Muscle of back (tissue), 13 donors: ENCODE results near the gene TRAPPC11. TPM values are rescaled to one million over a fixed set of nuclear protein-coding genes. Genes with fewer than 3 reads are reported as not detected.
"Not testable (repeated sequence)": the region's sequence is repeated elsewhere in the genome, so short reads cannot be mapped to it uniquely, and the experiment has no call there.

ENCODE experiments used
- DNase-seq, 3 donors: peaks; one replicate each; pipeline versions ENCODE4 v3.0.0 to v3.0.0-alpha.2; 2013
- long read RNA-seq, 9 donors: transcript quantifications; one replicate each; lab custom pipeline, GENCODE V29; 2026
- polyA plus RNA-seq, 10 donors: library from polyadenylated mRNA; unstranded; fragments of 120-200 nt; gene quantifications; one replicate each; pipeline ENCODE4 v1.2.1, GENCODE V29; 2013; ENCODE audit not compliant: insufficient read length in 10 of 10

TRAPPC11 gene
- 10 to 100 TPM; 18.3 to 36.8 (median 26.2) TPM for polyA plus RNA-seq
- long read RNA-seq, donor 1, full-length matches to known transcripts: 1 of 1 reads
- long read RNA-seq, donor 1, partial matches to known transcripts: 0 of 1 reads
- long read RNA-seq, donor 1, other reads (novel, unspliced or antisense): 0 of 1 reads
- long read RNA-seq, donor 2: 0 reads
- long read RNA-seq, donor 3: 0 reads
- long read RNA-seq, donor 4, full-length matches to known transcripts: 2 of 2 reads
- long read RNA-seq, donor 4, partial matches to known transcripts: 0 of 2 reads
- long read RNA-seq, donor 4, other reads (novel, unspliced or antisense): 0 of 2 reads
- long read RNA-seq, donor 5, full-length matches to known transcripts: 3 of 3 reads
- long read RNA-seq, donor 5, partial matches to known transcripts: 0 of 3 reads
- long read RNA-seq, donor 5, other reads (novel, unspliced or antisense): 0 of 3 reads
- long read RNA-seq, donor 6, full-length matches to known transcripts: 3 of 3 reads
- long read RNA-seq, donor 6, partial matches to known transcripts: 0 of 3 reads
- long read RNA-seq, donor 6, other reads (novel, unspliced or antisense): 0 of 3 reads
- long read RNA-seq, donor 7, partial matches to known transcripts: 5 of 5 reads
- long read RNA-seq, donor 7, other reads (novel, unspliced or antisense): 0 of 5 reads
- long read RNA-seq, donor 8, full-length matches to known transcripts: 1 of 1 reads
- long read RNA-seq, donor 8, partial matches to known transcripts: 0 of 1 reads
- long read RNA-seq, donor 8, other reads (novel, unspliced or antisense): 0 of 1 reads
- long read RNA-seq, donor 9: 0 reads

GRCh38 chr4:183659029-183659871 lies at the start of gene TRAPPC11, which contains the start of gene RWDD4:
TSS of gene TRAPPC11 (plus strand) at chr4:183659293. CDS start at chr4:183663868, 4,575 bp downstream.
TSS of gene RWDD4 (minus strand) at chr4:183659185. CDS start at chr4:183658952, 233 bp downstream.
- DNase-seq: peak; percentile 99 to 100 (median 99)

GRCh38 chr4:183610033-183610432 lies 49.1 kb upstream of the TRAPPC11 start:
- DNase-seq: no peak

GRCh38 chr4:183610613-183611012 lies 48.5 kb upstream of the TRAPPC11 start:
- no peak for DNase-seq

GRCh38 chr4:183611210-183611830 lies 47.8 kb upstream of the TRAPPC11 start:
- DNase-seq: no peak

- DNase-seq: no peak
Observed at GRCh38 chr4:183612329-183613250, 46.5 kb upstream of the TRAPPC11 start.

- no peak for DNase-seq
Observed at GRCh38 chr4:183617075-183617474, 42.0 kb upstream of the TRAPPC11 start.

- DNase-seq: peak in 1 of 3 donors; percentile 35
Observed at GRCh38 chr4:183618681-183619080, 40.4 kb upstream of the TRAPPC11 start.

GRCh38 chr4:183620421-183620820 lies 38.7 kb upstream of the TRAPPC11 start:
- no peak for DNase-seq

GRCh38 chr4:183621875-183622274 lies 37.2 kb upstream of the TRAPPC11 start:
- DNase-seq: no peak

- no peak for DNase-seq
Observed at GRCh38 chr4:183624548-183624947, 34.5 kb upstream of the TRAPPC11 start.

GRCh38 chr4:183626168-183626567 lies 32.9 kb upstream of the TRAPPC11 start:
- DNase-seq: no peak

GRCh38 chr4:183627286-183627685 lies 31.8 kb upstream of the TRAPPC11 start:
- DNase-seq: not testable (repeated sequence)

GRCh38 chr4:183627979-183628588 lies 31.0 kb upstream of the TRAPPC11 start:
- DNase-seq: no peak

- DNase-seq: no peak
Observed at GRCh38 chr4:183631577-183632198, 27.4 kb upstream of the TRAPPC11 start.

- no peak for DNase-seq
Observed at GRCh38 chr4:183632689-183633088, 26.4 kb upstream of the TRAPPC11 start.

GRCh38 chr4:183633476-183634400 lies 25.4 kb upstream of the TRAPPC11 start:
- DNase-seq: no peak

GRCh38 chr4:183635321-183635720 lies 23.8 kb upstream of the TRAPPC11 start:
- DNase-seq: peak in 1 of 3 donors; percentile 37

GRCh38 chr4:183635741-183636140 lies 23.4 kb upstream of the TRAPPC11 start:
- DNase-seq: no peak
